Mesodermal cell (in vitro differentiated cells): ENCODE measurements around the gene POLR2C. TPM values are rescaled to one million over a fixed set of nuclear protein-coding genes. Genes with fewer than 3 reads are reported as not detected.

Experiments used
- H3K27ac ChIP-seq: 2 replicates; pipeline ENCODE4 v1.7.0; 2013; ENCODE audit warnings: mild to moderate bottlenecking, low read depth, low read length, moderate library complexity; ENCODE audit not compliant: severe bottlenecking
- H3K36me3 ChIP-seq: 2 replicates; pipeline ENCODE4 v1.7.1; 2013; ENCODE audit warnings: mild to moderate bottlenecking, low read length, moderate library complexity; ENCODE audit not compliant: control insufficient read depth, insufficient read depth
- H3K4me1 ChIP-seq: one replicate; pipeline ENCODE4 v1.7.1; 2013; ENCODE audit warnings: mild to moderate bottlenecking, low read length; ENCODE audit not compliant: insufficient read depth, control insufficient read depth, poor library complexity, severe bottlenecking
- H3K4me3 ChIP-seq: 2 replicates; pipeline ENCODE4 v1.7.0; 2013; ENCODE audit warnings: low read length, control low read depth, mild to moderate bottlenecking; ENCODE audit not compliant: insufficient read depth, poor library complexity, severe bottlenecking; ENCODE audit errors: extremely low read depth
- H3K9me3 ChIP-seq: 2 replicates; pipeline ENCODE4 v1.7.1; 2013; ENCODE audit warnings: mild to moderate bottlenecking, low read length, moderate library complexity; ENCODE audit not compliant: control insufficient read depth
- WGBS, 2 experiments: methylation state at CpG; one replicate each; pipeline ENCODE4 v1.1.5; 2013; ENCODE audit warnings: missing lambda C conversion rate in 2 of 2; ENCODE audit not compliant: insufficient coverage in 2 of 2; 5-methylcytosine and 5-hydroxymethylcytosine counted together
- polyA plus RNA-seq, 2 experiments: library from polyadenylated mRNA; stranded (reverse); fragments of 50-300 nt; gene quantifications; one replicate each; pipeline ENCODE4 v1.2.3, GENCODE V29; 2013

Gene POLR2C
- 107 TPM for polyA plus RNA-seq (2013, experiment 1 of 2)
- polyA plus RNA-seq (2013, experiment 2 of 2), result 90.5 TPM

GRCh38 chr16:57462209-57462977, at the start of gene POLR2C:
POLR2C (plus strand) TSS chr16:57462679; CDS start chr16:57462725, 46 bp downstream.
- WGBS, 2 experiments, result 5 to 6% methylated on average over 22 to 31 of the region's 47 CpGs
- peaks cover 14% of the 10 kb centered on the region for H3K4me1 ChIP-seq
- peaks cover 73% of the 10 kb centered on the region for H3K36me3 ChIP-seq
- no peaks in the 10 kb centered on the region for H3K9me3 ChIP-seq
- H3K4me3 ChIP-seq, result peak within 1 kb of the TSS; percentile 78
- peak within 1 kb of the TSS; percentile 23 for H3K27ac ChIP-seq

DNA sequence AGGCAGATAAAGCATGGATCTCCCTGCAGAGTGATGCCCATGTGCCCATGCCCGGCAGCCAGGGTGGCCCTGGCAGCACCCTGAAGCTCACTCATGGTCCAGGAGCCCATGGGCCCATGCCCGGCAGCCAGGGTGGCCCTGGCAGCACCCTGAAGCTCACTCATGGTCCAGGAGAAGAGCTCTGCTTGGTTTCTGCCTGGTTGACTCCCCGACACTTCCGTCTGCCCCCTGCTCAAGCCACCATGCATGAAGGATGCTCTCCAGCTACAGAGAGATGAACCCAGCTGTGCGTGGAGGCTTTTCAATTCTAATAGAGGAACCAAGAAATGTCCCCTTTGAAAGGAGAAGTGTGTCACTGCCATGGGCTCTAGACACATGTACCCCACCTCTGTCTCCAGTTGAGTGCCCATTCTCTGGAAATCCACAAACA, 49.2 kb upstream of the POLR2C start:
- H3K27ac ChIP-seq, result no peak overlapping the region

DNA sequence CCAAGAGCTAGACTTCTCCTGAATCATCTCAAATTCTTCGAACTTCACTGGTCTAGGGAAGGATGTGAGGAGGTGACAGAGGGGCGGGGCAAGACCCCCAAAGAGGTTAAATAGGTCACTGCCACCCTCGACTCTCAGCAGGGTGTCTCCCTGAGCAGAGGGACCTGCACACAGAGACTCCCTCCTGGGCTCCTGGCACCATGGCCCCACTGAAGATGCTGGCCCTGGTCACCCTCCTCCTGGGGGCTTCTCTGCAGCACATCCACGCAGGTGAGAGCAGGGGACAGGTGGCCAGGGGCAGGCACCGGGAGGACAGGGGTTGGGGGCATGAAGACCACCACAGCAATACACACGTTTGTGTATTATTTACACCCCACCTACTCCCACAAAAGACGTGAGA, 48.7 kb upstream of the POLR2C start:
- H3K9me3 ChIP-seq, result no peaks in the 10 kb centered on the region
- no peak overlapping the region for H3K27ac ChIP-seq
- H3K4me1 ChIP-seq, result peaks cover 17% of the 10 kb centered on the region
- H3K36me3 ChIP-seq, result no peaks in the 10 kb centered on the region
- WGBS, 2 experiments, result 79 to 87% methylated on average over 2 to 3 of the region's 7 CpGs
- H3K4me3 ChIP-seq, result no peak overlapping the region

More for the DNA sequence above, 49.2 kb upstream of the POLR2C start:
- peaks cover 14% of the 10 kb centered on the region for H3K4me1 ChIP-seq
- no peaks in the 10 kb centered on the region for H3K36me3 ChIP-seq
- H3K4me3 ChIP-seq, result no peak overlapping the region
- 92 to 96% methylated on average over 5 of the region's 5 CpGs for WGBS, 2 experiments
- no peaks in the 10 kb centered on the region for H3K9me3 ChIP-seq

GRCh38 chr16:57416084-57416483, 46.4 kb upstream of the POLR2C start:
- peaks cover 22% of the 10 kb centered on the region for H3K4me1 ChIP-seq
- H3K36me3 ChIP-seq, result no peaks in the 10 kb centered on the region
- H3K9me3 ChIP-seq, result no peaks in the 10 kb centered on the region
- 95% methylated on average over 11 to 12 of the region's 16 CpGs for WGBS, 2 experiments
- no peak overlapping the region for H3K27ac ChIP-seq
- no peak overlapping the region for H3K4me3 ChIP-seq

GRCh38 chr16:57419506-57419905, 43.0 kb upstream of the POLR2C start:
- WGBS, 2 experiments, result 92 to 95% methylated on average over 3 of the region's 6 CpGs
- no peak overlapping the region for H3K4me3 ChIP-seq
- H3K27ac ChIP-seq, result no peak overlapping the region
- H3K36me3 ChIP-seq, result no peaks in the 10 kb centered on the region
- no peaks in the 10 kb centered on the region for H3K9me3 ChIP-seq
- H3K4me1 ChIP-seq, result peaks cover 22% of the 10 kb centered on the region

- H3K4me1 ChIP-seq, result peaks cover 11% of the 10 kb centered on the region
- peaks cover 7% of the 10 kb centered on the region for H3K36me3 ChIP-seq
- 64 to 74% methylated on average over 7 to 9 of the region's 10 CpGs for WGBS, 2 experiments
- H3K4me3 ChIP-seq, result no peak overlapping the region
- H3K27ac ChIP-seq, result no peak overlapping the region
- H3K9me3 ChIP-seq, result no peaks in the 10 kb centered on the region
Measured at GRCh38 chr16:57422026-57422944, 40.2 kb upstream of the POLR2C start.

DNA sequence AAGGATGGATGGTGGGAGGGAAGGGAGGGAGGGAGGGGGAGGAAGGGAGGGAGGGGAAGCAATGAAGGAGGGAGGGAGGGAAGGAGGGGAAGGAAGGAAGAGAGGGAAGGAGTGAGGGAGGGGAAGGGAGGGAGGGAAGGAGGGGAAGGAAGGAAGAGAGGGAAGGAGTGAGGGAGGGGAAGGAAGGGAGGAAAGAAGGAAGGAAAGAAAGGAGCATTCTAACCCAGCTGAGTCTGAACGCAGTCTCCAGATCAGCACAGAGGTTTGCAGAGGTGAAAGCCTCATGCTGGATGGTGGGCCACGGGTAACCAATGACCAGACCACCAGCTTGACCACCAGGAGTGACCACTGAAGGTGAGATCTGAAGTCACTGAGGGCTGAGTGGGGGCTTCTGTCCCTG, 39.3 kb upstream of the POLR2C start:
- H3K27ac ChIP-seq, result no peak overlapping the region
- H3K36me3 ChIP-seq, result peaks cover 7% of the 10 kb centered on the region
- 87 to 100% methylated on average over 2 of the region's 2 CpGs for WGBS, 2 experiments
- peaks cover 8% of the 10 kb centered on the region for H3K4me1 ChIP-seq
- H3K9me3 ChIP-seq, result no peaks in the 10 kb centered on the region
- H3K4me3 ChIP-seq, result no peak overlapping the region

- Histone ChIP-seq H3K4me1 (no peaks in the 10 kb centered on the region), H3K27ac (no peak overlapping the region), H3K9me3 (no peaks in the 10 kb centered on the region), H3K4me3 (no peak overlapping the region), H3K36me3 (peaks cover 14% of the 10 kb centered on the region)
- WGBS, 2 experiments, result 92 to 100% methylated on average over 2 to 3 of the region's 3 CpGs
Measured at GRCh38 chr16:57424583-57424982, 37.9 kb upstream of the POLR2C start.

GRCh38 chr16:57426356-57426755, 36.1 kb upstream of the POLR2C start:
- Histone ChIP-seq H3K27ac (no peak overlapping the region), H3K4me1 (no peaks in the 10 kb centered on the region)
- 90 to 99% methylated on average over 7 of the region's 7 CpGs for WGBS, 2 experiments

DNA sequence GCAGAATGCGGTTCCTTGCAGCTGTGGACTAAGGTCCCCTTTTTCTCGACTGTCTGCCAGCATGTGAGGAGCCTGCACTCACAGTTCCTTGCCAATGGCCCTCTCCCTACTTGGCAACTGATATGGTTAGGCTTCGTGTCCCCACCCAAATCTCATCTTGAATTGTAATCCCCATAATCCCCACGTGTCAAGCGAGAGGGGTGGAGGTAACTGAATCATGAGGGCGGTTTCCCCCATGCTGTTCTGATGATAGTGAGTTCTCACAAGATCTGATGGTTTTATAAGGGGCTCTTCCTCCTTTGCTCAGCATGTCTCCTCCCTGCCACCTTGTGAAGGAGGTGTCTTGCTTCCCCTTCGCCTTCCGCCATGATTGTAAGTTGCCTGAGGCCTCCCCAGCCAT, 35.2 kb upstream of the POLR2C start:
- H3K9me3 ChIP-seq, result no peaks in the 10 kb centered on the region
- no peaks in the 10 kb centered on the region for H3K4me1 ChIP-seq
- 98 to 100% methylated on average over 3 of the region's 8 CpGs for WGBS, 2 experiments
- H3K36me3 ChIP-seq, result peaks cover 41% of the 10 kb centered on the region
- no peak overlapping the region for H3K4me3 ChIP-seq
- H3K27ac ChIP-seq, result no peak overlapping the region

More at GRCh38 chr16:57426356-57426755, 36.1 kb upstream of the POLR2C start:
- Histone ChIP-seq H3K9me3 (no peaks in the 10 kb centered on the region), H3K4me3 (no peak overlapping the region), H3K36me3 (peaks cover 31% of the 10 kb centered on the region)
